ENCODE measurements around the gene TNC.

GRCh38 chr9:115084157-115084556 lies 33.8 kb downstream of the TNC start:
- TF ChIP-seq CTCF (IDR thresholded peaks at IDR 0.05; ENCODE audit: insufficient read depth, low read length, poor library complexity, severe bottlenecking) (no peak), EZH2phosphoT487 (conservative IDR thresholded peaks at IDR 0.05; ENCODE audit: low read length) (no peak)

All from SU-DHL-6 (cell line).